IMR-90 (cell line): ENCODE results near the gene ADAMTS10.

ENCODE experiments used
- MAFK ChIP-seq: IDR thresholded peaks from 2 replicates; pipeline ENCODE4 v1.6.1; 2012; ENCODE audit warnings: low read depth, low read length, improper control_type of control experiment
- POLR2A ChIP-seq: IDR thresholded peaks from 2 replicates; pipeline ENCODE4 v1.6.1; 2012; ENCODE audit warnings: mild to moderate bottlenecking, low read depth, low read length
- RFX5 ChIP-seq: IDR thresholded peaks from 2 replicates; pipeline ENCODE4 v1.8.0; 2012; ENCODE audit warnings: low read depth, mild to moderate bottlenecking, low read length, moderate library complexity
- TF ChIP-seq, protein P1 (sequence below): conservative IDR thresholded peaks from 2 replicates; pipeline ENCODE4 v1.5.1; 2012; ENCODE audit warnings: mild to moderate bottlenecking, low read depth, low read length, improper control_type of control experiment

DNA sequence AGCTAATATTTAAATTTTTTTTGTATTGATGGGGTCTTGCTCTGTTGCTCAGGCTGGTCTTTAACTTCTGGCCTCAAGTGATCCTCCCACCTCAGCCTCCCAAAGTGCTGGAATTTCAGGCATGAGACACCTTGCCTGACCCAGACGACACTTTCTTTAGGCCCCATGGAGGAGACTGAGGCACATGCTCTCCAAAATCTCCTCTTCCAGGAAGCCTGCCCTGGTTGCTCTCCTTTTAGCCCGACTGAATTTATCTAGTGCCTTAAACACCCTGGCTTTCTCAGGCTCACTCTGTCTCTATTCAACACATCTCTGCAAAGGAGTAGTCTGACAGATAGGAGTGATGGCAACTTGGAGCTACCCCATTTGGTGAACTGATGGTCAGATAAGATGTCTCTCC is 52.2 kb downstream of the ADAMTS10 start:
- TF ChIP-seq, protein P1, sequence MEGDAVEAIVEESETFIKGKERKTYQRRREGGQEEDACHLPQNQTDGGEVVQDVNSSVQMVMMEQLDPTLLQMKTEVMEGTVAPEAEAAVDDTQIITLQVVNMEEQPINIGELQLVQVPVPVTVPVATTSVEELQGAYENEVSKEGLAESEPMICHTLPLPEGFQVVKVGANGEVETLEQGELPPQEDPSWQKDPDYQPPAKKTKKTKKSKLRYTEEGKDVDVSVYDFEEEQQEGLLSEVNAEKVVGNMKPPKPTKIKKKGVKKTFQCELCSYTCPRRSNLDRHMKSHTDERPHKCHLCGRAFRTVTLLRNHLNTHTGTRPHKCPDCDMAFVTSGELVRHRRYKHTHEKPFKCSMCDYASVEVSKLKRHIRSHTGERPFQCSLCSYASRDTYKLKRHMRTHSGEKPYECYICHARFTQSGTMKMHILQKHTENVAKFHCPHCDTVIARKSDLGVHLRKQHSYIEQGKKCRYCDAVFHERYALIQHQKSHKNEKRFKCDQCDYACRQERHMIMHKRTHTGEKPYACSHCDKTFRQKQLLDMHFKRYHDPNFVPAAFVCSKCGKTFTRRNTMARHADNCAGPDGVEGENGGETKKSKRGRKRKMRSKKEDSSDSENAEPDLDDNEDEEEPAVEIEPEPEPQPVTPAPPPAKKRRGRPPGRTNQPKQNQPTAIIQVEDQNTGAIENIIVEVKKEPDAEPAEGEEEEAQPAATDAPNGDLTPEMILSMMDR: no peak
- TF ChIP-seq POLR2A: no peak
- no peak for TF ChIP-seq RFX5
- no peak for TF ChIP-seq MAFK
